ENCODE measurements around the gene IRF4.

Gene IRF4

GRCh38 chr6:390914-391558, 516 bp upstream of the IRF4 start (continued):
- no peak for TF ChIP-seq ZNF132 (tag by site-specific recombination; IDR thresholded peaks at IDR 0.05; ENCODE audit: borderline replicate concordance)
- TF ChIP-seq ZNF311 (tag by site-specific recombination; IDR thresholded peaks at IDR 0.05; ENCODE audit: borderline replicate concordance), result no peak
- TF ChIP-seq ZFP3 (tag by site-specific recombination; IDR thresholded peaks at IDR 0.05; ENCODE audit: low read depth), result no peak
- TF ChIP-seq ZFP41 (tag by site-specific recombination; IDR thresholded peaks at IDR 0.05; ENCODE audit: borderline replicate concordance), result no peak
- TF ChIP-seq YY2 (tag by site-specific recombination; IDR thresholded peaks at IDR 0.05), result no peak
- TF ChIP-seq, protein P1, sequence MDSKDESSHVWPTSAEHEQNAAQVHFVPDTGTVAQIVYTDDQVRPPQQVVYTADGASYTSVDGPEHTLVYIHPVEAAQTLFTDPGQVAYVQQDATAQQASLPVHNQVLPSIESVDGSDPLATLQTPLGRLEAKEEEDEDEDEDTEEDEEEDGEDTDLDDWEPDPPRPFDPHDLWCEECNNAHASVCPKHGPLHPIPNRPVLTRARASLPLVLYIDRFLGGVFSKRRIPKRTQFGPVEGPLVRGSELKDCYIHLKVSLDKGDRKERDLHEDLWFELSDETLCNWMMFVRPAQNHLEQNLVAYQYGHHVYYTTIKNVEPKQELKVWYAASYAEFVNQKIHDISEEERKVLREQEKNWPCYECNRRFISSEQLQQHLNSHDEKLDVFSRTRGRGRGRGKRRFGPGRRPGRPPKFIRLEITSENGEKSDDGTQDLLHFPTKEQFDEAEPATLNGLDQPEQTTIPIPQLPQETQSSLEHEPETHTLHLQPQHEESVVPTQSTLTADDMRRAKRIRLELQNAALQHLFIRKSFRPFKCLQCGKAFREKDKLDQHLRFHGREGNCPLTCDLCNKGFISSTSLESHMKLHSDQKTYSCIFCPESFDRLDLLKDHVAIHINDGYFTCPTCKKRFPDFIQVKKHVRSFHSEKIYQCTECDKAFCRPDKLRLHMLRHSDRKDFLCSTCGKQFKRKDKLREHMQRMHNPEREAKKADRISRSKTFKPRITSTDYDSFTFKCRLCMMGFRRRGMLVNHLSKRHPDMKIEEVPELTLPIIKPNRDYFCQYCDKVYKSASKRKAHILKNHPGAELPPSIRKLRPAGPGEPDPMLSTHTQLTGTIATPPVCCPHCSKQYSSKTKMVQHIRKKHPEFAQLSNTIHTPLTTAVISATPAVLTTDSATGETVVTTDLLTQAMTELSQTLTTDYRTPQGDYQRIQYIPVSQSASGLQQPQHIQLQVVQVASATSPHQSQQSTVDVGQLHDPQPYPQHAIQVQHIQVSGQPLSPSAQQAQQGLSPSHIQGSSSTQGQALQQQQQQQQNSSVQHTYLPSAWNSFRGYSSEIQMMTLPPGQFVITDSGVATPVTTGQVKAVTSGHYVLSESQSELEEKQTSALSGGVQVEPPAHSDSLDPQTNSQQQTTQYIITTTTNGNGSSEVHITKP (tag by site-specific recombination; IDR thresholded peaks at IDR 0.05), result peak; percentile 89
- no peak for TF ChIP-seq GLI4 (tag by site-specific recombination; IDR thresholded peaks at IDR 0.05)
- TF ChIP-seq ZNF660 (tag by site-specific recombination; IDR thresholded peaks at IDR 0.05), result no peak
- peak; percentile 33; the same call in 1 of the 2 replicates for TF ChIP-seq ZNF366 (tag by site-specific recombination; conservative IDR thresholded peaks at IDR 0.05)

DNA sequence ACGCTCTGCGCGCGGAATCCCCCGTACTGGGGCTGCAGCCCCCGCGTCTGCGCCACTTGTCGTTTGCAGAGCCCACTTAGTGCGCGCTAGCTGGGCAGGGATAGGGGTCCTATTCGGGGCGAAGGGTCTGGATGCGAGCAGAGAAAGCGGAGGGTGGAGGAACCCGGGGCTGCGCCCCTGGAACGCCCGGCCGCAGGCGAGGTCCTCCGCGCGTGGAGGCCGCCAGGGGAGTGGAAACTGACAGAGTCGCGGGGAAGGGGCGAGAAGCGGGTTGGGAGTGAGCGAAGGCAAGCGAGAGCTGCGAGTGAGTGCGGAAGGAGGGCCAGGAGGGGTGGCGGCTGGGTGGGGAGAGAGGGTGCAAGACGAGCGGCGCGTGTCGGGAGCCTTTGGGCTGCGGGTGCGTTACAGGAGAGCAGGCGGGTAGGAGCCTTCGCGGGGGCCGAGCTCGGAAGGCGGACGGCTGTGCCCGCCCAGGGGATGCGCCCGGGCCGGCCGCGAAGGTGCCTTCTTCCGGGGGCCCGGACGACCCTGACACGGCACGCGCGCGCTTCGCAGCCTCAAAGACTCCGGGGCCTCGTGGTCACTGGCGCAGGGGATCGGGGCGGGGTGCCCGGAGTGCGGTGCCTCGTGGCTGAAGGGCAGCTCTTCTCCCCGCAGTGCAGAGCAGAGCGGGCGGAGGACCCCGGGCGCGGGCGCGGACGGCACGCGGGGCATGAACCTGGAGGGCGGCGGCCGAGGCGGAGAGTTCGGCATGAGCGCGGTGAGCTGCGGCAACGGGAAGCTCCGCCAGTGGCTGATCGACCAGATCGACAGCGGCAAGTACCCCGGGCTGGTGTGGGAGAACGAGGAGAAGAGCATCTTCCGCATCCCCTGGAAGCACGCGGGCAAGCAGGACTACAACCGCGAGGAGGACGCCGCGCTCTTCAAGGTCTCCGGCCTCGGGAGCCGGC, 1.2 kb downstream of the IRF4 start:
- Histone ChIP-seq H3K4me3 (ENCODE audit: low read depth, low read length) (no peak overlapping the region; the same call in 1 of the 2 replicates), H3K27ac (ENCODE audit: extremely low read depth, low read depth, low read length) (no peak overlapping the region; the same call in 1 of the 2 replicates), H3K9me3 (ENCODE audit: control insufficient read depth, insufficient read depth, low read depth, low read length) (no peaks in the 10 kb centered on the region), H3K36me3 (ENCODE audit: control insufficient read depth in 2 of 2, insufficient read depth in 1 of 2, low read length in 2 of 2) (no peaks in the 10 kb centered on the region), H3K4me1 (ENCODE audit: control insufficient read depth, insufficient read depth, low read length) (no peaks in the 10 kb centered on the region; the same call in 1 of the 2 replicates)
- POLR2A ChIA-PET, result interaction anchor here (0.8 kb wide), 1 partner anchor 1031 kb away, joined by 3 read pairs; no protein-coding TSS in a partner anchor
- TF ChIP-seq, protein P2, sequence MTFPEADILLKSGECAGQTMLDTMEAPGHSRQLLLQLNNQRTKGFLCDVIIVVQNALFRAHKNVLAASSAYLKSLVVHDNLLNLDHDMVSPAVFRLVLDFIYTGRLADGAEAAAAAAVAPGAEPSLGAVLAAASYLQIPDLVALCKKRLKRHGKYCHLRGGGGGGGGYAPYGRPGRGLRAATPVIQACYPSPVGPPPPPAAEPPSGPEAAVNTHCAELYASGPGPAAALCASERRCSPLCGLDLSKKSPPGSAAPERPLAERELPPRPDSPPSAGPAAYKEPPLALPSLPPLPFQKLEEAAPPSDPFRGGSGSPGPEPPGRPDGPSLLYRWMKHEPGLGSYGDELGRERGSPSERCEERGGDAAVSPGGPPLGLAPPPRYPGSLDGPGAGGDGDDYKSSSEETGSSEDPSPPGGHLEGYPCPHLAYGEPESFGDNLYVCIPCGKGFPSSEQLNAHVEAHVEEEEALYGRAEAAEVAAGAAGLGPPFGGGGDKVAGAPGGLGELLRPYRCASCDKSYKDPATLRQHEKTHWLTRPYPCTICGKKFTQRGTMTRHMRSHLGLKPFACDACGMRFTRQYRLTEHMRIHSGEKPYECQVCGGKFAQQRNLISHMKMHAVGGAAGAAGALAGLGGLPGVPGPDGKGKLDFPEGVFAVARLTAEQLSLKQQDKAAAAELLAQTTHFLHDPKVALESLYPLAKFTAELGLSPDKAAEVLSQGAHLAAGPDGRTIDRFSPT (tag by site-specific recombination; IDR thresholded peaks at IDR 0.05), result no peak
- TF ChIP-seq ZNF792 (tag by site-specific recombination; IDR thresholded peaks at IDR 0.05) (no peak), ZNF202 (tag by site-specific recombination; IDR thresholded peaks at IDR 0.05; ENCODE audit: borderline replicate concordance) (0 out of 2 replicates have a peak, but pooled peaks have one; percentile 53)
- TF ChIP-seq, protein P3, sequence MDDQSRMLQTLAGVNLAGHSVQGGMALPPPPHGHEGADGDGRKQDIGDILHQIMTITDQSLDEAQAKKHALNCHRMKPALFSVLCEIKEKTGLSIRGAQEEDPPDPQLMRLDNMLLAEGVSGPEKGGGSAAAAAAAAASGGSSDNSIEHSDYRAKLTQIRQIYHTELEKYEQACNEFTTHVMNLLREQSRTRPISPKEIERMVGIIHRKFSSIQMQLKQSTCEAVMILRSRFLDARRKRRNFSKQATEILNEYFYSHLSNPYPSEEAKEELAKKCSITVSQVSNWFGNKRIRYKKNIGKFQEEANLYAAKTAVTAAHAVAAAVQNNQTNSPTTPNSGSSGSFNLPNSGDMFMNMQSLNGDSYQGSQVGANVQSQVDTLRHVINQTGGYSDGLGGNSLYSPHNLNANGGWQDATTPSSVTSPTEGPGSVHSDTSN (CRISPR knock-in tag; IDR thresholded peaks at IDR 0.05), result peak; percentile 75; the same call in 1 of the 2 replicates
- CTCF ChIA-PET, result interaction anchor here (0.6 to 1.2 kb wide), 4 partner anchors 16 to 328 kb away, joined by 3 read pairs; no protein-coding TSS in a partner anchor
